Effector memory CD8-positive, alpha-beta T cell (primary cell): ENCODE data around the gene NDE1.
"Not testable (repeated sequence)": the region's sequence is repeated elsewhere in the genome, so short reads cannot be mapped to it uniquely, and the experiment has no call there.

ENCODE experiments used
- ATAC-seq: fragments of 150-1000 bp; cut with Tn5 transposase; replicated peaks from 2 replicates; pipeline ENCODE4 v1.10.0; 2021; ENCODE audit warnings: mild to moderate bottlenecking, moderate library complexity
- DNase-seq, 3 experiments: peaks; one replicate each; pipeline ENCODE4 v3.0.0; 2021
- H3K27ac Mint-ChIP-seq, 2 donors: one replicate each; pipeline ENCODE4 v1.8.0; 2022; ENCODE audit warnings: mild to moderate bottlenecking in 2 of 2, mixed read lengths in 2 of 2, moderate library complexity in 2 of 2
- H3K27me3 Mint-ChIP-seq, 2 donors: one replicate each; pipeline ENCODE4 v1.8.0; 2022; ENCODE audit warnings: mixed read lengths in 2 of 2
- H3K36me3 Mint-ChIP-seq: one replicate; pipeline ENCODE4 v1.8.0; 2022; ENCODE audit warnings: mild to moderate bottlenecking, moderate library complexity, mixed read lengths; ENCODE audit not compliant: insufficient read depth
- H3K4me1 Mint-ChIP-seq, 2 donors: one replicate each; pipeline ENCODE4 v1.8.0; 2022; ENCODE audit warnings: low read depth in 2 of 2, mixed read lengths in 2 of 2
- H3K4me3 Mint-ChIP-seq, 2 donors: one replicate each; pipeline ENCODE4 v1.8.0; 2022; ENCODE audit warnings: mild to moderate bottlenecking in 2 of 2, mixed read lengths in 2 of 2, moderate library complexity in 2 of 2
- H3K9me3 Mint-ChIP-seq, 2 donors: one replicate each; pipeline ENCODE4 v1.8.0; 2022; ENCODE audit warnings: mixed read lengths in 2 of 2
- total RNA-seq, 9 experiments: gene quantifications; one replicate each; lab custom pipeline; 2026; lab: John Stamatoyannopoulos, UW

The NDE1 gene, protein sequence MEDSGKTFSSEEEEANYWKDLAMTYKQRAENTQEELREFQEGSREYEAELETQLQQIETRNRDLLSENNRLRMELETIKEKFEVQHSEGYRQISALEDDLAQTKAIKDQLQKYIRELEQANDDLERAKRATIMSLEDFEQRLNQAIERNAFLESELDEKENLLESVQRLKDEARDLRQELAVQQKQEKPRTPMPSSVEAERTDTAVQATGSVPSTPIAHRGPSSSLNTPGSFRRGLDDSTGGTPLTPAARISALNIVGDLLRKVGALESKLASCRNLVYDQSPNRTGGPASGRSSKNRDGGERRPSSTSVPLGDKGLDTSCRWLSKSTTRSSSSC
- total RNA-seq = 42.4 to 111 (median 60.4) reads per million in 9 experiments

- ATAC-seq (peak; percentile 94), DNase-seq (peak; percentile 62 to 73 (median 73))
- peaks cover 13 to 34% of the 10 kb centered on the region in 2 donors for H3K4me1 Mint-ChIP-seq
- H3K36me3 Mint-ChIP-seq = peaks cover 42% of the 10 kb centered on the region
- no peaks in the 10 kb centered on the region for H3K9me3 Mint-ChIP-seq
- peak within 1 kb of the TSS; percentile 94 to 95 for H3K27ac Mint-ChIP-seq
- no peaks in the 10 kb centered on the region for H3K27me3 Mint-ChIP-seq
- H3K4me3 Mint-ChIP-seq = peak within 1 kb of the TSS; percentile 91 to 94
Measured at GRCh38 chr16:15650019-15650697, at the start of gene NDE1. TSS of gene NDE1 (plus strand) at chr16:15650245. CDS start at chr16:15664779, 14,534 bp downstream.

- H3K36me3 Mint-ChIP-seq = peaks cover 84% of the 10 kb centered on the region
- no peaks in the 10 kb centered on the region for H3K9me3 Mint-ChIP-seq
- no peak overlapping the region for H3K4me3 Mint-ChIP-seq
- H3K4me1 Mint-ChIP-seq = peaks cover 6 to 14% of the 10 kb centered on the region in 2 donors
- H3K27me3 Mint-ChIP-seq = no peaks in the 10 kb centered on the region
- no peak for ATAC-seq
- DNase-seq = no peak
- H3K27ac Mint-ChIP-seq = peak overlapping the region; percentile 72 to 80
Measured at GRCh38 chr16:15601212-15601879, 48.7 kb upstream of the NDE1 start.

DNA sequence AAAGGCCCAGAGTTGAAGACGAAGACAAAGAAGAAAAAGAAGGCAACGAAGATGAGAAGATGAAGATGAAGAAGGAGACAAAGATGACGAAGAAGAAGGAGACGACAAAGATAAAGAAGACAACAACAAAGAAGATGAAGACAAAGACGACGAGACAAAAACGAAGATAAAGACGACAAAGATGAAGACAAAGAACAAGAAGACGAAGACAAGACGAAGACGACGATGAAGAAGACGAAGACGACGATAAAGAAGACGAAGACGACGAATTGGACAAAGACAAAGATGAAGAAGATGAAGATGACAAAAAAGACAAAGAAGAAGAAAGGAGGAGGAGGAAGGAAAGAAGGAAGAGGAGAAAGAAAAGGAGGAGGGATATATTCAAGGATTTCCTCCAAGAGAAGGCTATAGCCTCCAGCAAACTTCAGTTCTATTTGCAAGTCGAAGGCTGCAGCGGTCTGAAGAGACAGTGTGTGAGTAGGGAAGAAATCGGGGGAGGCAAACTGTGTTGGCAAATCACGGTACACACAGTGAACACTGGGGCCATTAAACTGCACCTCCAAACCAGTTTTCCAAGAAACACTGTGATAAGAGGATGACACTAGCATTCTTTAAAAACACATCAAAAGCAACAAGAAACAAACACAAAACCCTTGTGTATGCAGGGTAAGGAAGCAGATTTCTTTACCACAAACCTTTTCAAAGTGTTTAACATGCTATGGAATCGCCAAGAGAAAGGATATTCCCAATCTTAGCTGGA is 47.6 kb upstream of the NDE1 start:
- Mint-ChIP-seq H3K27ac (peak overlapping the region in 1 of 2 donors; percentile 20), H3K4me3 (no peak overlapping the region), H3K9me3 (no peaks in the 10 kb centered on the region), H3K4me1 (peaks cover 8 to 21% of the 10 kb centered on the region in 2 donors), H3K36me3 (peaks cover 85% of the 10 kb centered on the region), H3K27me3 (no peaks in the 10 kb centered on the region)
- ATAC-seq (no peak), DNase-seq (no peak)

GRCh38 chr16:15604460-15605440 is 45.3 kb upstream of the NDE1 start:
- Mint-ChIP-seq H3K27me3 (no peaks in the 10 kb centered on the region), H3K4me3 (no peak overlapping the region), H3K27ac (peak overlapping the region in 1 of 2 donors; percentile 63), H3K4me1 (peaks cover 8 to 21% of the 10 kb centered on the region in 2 donors), H3K9me3 (no peaks in the 10 kb centered on the region), H3K36me3 (peaks cover 87% of the 10 kb centered on the region)
- no peak for ATAC-seq
- no peak for DNase-seq

DNA sequence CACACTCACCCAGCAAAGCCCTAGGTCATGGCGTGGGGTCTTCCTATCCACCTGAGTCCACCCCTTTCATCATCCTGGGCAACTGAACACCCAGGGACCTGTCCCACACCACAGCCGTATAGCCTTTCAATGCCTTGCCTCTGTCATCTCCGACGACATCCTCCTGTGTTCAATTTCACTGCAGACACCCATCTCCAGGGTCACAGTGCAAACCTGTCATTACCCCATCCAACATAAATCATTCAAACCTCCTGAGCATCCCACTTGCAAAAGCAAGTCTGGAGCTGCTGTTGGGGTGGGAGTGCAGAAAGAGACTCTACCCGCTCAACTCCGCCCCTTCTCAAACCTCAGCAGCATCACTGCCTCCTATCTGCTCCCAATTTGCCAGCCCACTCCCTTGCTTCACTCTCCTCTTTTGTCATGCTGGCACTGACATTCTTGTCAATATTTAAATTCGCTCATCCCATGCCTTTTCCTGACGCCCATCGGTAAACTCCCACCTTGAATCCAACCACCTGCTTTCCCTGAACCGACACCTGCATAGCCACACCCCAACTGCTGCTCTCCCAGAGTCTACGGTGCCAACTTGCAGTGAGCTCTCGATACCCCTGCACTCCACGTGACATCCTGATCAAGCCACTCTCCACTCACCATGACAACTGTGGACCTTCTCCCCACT is 44.1 kb upstream of the NDE1 start:
- H3K27me3 Mint-ChIP-seq = no peaks in the 10 kb centered on the region
- H3K9me3 Mint-ChIP-seq = no peaks in the 10 kb centered on the region
- ATAC-seq (no peak), DNase-seq (no peak)
- H3K4me1 Mint-ChIP-seq = peaks cover 8 to 21% of the 10 kb centered on the region in 2 donors
- H3K27ac Mint-ChIP-seq = peak overlapping the region; percentile 49 to 79
- no peak overlapping the region for H3K4me3 Mint-ChIP-seq
- peaks cover 87% of the 10 kb centered on the region for H3K36me3 Mint-ChIP-seq

- Mint-ChIP-seq H3K4me3 (no peak overlapping the region), H3K36me3 (peaks cover 87% of the 10 kb centered on the region), H3K4me1 (peaks cover 6 to 21% of the 10 kb centered on the region in 2 donors), H3K9me3 (no peaks in the 10 kb centered on the region), H3K27ac (peak overlapping the region; percentile 49 to 79), H3K27me3 (no peaks in the 10 kb centered on the region)
- ATAC-seq (no peak), DNase-seq (no peak)
Measured at GRCh38 chr16:15606518-15607220, 43.4 kb upstream of the NDE1 start.

DNA sequence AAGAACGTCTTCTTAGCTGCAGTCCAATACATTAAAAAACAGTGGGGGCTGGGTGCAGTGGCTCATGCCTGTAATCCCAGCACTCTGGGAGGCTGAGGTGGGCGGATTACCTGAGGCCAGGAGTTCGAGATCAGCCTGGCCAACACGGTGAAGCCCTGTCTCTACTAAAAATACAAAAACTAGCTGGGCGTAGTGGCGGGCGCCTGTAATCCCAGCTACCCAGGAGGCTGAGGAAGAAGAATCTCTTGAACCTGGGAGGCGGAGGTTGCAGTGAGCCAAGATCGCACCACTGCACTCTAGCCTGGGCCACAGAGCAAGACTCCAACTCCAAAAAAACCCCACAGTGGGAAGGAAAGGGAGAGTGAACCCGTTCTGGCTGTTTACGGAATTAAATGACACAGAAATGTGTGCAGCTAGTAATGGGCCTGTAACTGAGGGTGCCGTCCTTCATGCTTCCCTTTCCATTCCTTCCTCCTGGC is 42.8 kb upstream of the NDE1 start:
- H3K4me3 Mint-ChIP-seq, H3K9me3 Mint-ChIP-seq, H3K27me3 Mint-ChIP-seq, ATAC-seq, DNase-seq: not testable (repeated sequence)
- peaks cover 6 to 18% of the 10 kb centered on the region in 2 donors for H3K4me1 Mint-ChIP-seq
- peaks cover 87% of the 10 kb centered on the region for H3K36me3 Mint-ChIP-seq
- H3K27ac Mint-ChIP-seq = peak overlapping the region; percentile 49 to 79

- Mint-ChIP-seq H3K27ac (peak overlapping the region in 1 of 2 donors; percentile 49), H3K4me1 (peaks cover 6 to 15% of the 10 kb centered on the region in 2 donors), H3K27me3 (no peaks in the 10 kb centered on the region), H3K36me3 (peaks cover 87% of the 10 kb centered on the region), H3K4me3 (no peak overlapping the region), H3K9me3 (no peaks in the 10 kb centered on the region)
- DNase-seq (no peak), ATAC-seq (no peak)
Measured at GRCh38 chr16:15607700-15608396, 42.2 kb upstream of the NDE1 start.

DNA sequence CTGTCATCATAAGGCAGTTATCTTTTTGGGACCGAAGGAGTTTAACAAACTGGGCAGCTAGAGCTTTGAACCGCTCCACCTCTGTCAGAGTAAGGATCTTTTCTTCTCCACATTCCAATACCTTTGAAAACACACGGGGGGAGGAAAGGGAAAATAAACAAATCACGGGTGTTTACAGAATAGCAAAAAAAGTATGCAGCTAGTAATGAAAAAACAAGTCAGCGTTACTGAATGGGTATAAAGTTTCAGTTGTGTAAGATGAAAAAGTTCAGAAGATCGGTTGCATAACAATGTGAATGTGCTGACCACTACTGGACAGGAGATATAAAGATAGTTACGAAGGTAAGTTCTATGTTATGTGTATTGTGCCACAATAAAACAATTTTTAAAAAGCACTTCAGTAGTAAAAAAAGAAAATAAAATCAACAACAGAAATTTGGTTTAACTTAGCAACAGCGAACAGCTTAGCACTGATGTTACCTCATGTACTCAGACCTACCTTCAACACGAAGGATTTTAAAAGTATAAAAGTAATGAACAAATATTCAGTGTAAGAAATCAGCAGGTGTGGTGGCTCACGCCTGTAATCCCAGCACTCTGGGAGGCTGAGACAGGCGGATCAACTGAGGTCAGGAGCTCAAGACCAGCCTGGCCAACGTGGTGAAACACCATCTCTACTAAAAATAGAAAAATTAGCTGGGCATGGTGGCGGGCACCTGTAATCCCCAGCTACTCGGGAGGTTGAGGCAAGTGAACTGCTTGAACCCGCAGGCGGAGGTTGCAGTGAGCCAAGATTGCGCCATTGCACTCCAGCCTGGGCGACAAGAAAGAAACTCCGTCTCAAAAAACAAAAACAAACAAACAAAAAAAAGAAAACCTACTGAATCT is 41.4 kb upstream of the NDE1 start:
- DNase-seq (no peak), ATAC-seq (no peak)
- no peak overlapping the region for H3K27ac Mint-ChIP-seq
- H3K36me3 Mint-ChIP-seq = peaks cover 87% of the 10 kb centered on the region
- peaks cover 6 to 15% of the 10 kb centered on the region in 2 donors for H3K4me1 Mint-ChIP-seq
- no peak overlapping the region for H3K4me3 Mint-ChIP-seq
- no peaks in the 10 kb centered on the region for H3K9me3 Mint-ChIP-seq
- H3K27me3 Mint-ChIP-seq = no peaks in the 10 kb centered on the region

- ATAC-seq = no peak
- Mint-ChIP-seq H3K27ac (no peak overlapping the region), H3K36me3 (peaks cover 87% of the 10 kb centered on the region), H3K9me3 (no peaks in the 10 kb centered on the region), H3K27me3 (no peaks in the 10 kb centered on the region), H3K4me1 (peaks cover 6 to 15% of the 10 kb centered on the region in 2 donors), H3K4me3 (no peak overlapping the region)
- DNase-seq = no peak
Measured at GRCh38 chr16:15609286-15609649, 40.8 kb upstream of the NDE1 start.
